GM19468 (cell line): ENCODE results near the gene MXD3.
"Not testable (repeated sequence)": the region's sequence is repeated elsewhere in the genome, so short reads cannot be mapped to it uniquely, and the experiment has no call there.

Experiments
- ATAC-seq: cut with Tn5 transposase; IDR thresholded peaks from one replicate; pipeline ENCODE4 v1.9.1; 2021; ENCODE audit warnings: mild to moderate bottlenecking, moderate library complexity, moderate number of reproducible peaks; ENCODE audit not compliant: unreplicated experiment; ENCODE audit errors: extremely low read depth

Gene MXD3

DNA sequence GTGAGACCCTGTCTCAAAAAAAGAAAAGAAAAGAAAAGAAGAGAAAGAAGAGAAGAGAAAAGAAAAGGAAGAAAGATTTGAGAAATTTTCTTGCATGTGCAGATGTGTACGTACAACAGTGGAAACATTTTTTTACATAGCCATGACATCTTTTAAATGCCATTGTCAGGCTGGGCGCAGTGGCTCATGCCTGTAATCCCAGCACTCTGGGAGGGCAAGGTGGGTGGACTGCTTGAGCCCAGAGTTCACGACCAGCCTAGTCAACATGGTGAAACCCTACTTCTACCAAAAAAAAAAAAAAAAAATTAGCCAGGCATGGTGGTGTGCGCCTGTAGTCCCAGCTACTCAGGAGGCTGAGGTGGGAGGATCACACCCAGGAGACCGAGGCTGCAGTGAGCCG, 33.2 kb upstream of the MXD3 start:
- ATAC-seq: no peak

DNA sequence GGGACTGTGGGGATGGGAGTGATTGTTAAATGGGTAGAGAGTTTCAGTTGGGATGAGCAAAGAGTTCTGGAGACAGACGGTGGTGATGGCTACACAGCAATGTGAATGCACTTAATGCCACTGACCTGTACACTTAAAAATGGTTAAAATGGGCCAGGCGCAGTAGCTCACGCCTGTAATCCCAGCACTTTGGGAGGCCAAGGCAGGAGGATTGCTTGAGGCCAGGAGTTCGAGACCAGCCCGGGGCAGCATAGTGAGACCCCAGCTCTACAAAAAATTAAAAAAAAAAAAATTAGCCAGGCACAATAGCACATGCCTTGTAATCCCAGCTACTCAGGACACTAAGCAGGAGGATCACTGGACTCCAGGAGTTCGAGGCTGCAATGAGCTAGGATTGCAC, 32.1 kb upstream of the MXD3 start:
- no peak for ATAC-seq

DNA sequence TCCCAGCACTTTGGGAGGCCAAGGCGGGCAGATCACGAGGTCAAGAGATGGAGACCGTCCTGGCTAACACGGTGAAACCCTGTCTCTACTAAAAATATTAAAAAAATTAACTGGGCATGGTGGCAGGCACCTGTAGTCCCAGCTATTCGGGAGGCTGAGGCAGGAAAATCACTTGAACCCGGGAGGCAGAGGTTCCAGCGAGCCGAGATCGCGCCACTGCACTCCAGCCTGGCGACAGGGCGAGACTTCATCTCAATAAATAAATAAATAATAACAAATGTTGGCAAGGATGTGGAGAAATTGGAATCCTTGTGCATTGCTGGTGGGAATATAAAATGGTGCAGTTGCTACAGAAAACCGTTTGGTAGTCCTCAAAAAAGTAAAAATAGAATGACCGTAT, 31.3 kb upstream of the MXD3 start:
- not testable (repeated sequence) for ATAC-seq

DNA sequence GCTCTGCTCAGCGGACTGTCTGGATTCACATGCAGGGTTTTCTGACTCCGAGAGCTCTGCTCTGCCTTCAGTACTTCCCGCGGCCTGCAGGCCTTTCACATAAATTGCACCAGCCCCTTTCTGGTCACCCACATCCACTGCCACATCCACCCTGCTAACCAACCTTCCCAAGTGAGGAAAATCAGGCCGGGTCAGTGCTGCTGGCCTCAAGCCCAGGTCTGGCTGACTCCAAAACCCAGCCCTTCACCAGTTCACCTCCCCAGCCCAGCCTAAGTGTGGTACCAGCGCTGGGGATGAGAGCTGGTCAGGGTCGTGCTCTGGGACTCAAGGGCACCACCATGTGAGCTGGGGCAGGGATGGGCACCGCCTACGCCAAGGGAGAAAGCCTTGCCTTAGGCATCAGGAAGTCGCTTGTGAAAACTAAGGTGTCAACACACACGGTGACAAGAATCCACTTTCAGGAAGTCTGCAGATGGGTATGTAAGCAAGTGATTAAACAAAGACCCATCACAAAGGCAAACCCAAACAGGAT, 27.5 kb upstream of the MXD3 start:
- ATAC-seq: no peak

DNA sequence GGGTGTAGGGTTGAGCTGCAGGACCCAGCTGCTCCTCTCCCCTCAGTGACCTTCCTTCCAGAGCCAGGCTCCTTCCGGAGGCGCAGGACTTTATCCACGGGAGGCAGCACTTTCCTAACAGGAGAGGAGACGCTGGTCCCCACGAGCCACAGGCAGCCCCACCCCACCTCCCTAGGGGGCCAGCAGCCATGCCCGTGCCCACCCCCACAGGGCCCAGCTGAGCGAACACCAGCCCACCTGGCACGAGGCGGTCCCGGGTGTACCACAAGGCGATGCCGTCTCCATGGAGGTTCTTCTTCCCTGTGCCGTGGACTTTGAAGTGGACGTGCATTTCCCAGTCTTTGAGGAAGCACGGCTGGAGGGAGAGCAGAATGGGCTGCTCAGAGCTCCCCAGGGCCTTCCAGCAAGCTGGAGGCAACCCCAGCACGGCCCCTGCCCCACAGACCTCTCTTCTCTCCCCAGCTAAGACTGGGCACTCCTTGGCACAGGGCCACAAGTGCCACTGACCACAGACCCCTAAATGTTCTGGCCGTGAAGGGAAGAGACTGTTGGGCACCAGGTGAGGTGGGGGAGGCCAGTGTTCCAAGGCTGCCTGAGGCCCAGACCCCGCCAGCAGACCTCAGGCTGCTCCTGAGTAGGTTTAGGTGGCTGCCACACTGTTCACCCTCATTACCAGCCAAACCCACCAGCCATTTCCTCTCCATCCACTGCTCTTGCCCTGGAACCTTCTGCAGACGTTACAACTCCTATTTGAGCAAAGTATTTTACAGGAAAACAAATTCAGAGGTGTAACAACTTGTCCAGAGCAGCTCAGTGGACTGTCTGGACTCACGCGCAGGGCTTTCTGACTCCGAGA, 26.8 kb upstream of the MXD3 start:
- ATAC-seq: no peak

DNA sequence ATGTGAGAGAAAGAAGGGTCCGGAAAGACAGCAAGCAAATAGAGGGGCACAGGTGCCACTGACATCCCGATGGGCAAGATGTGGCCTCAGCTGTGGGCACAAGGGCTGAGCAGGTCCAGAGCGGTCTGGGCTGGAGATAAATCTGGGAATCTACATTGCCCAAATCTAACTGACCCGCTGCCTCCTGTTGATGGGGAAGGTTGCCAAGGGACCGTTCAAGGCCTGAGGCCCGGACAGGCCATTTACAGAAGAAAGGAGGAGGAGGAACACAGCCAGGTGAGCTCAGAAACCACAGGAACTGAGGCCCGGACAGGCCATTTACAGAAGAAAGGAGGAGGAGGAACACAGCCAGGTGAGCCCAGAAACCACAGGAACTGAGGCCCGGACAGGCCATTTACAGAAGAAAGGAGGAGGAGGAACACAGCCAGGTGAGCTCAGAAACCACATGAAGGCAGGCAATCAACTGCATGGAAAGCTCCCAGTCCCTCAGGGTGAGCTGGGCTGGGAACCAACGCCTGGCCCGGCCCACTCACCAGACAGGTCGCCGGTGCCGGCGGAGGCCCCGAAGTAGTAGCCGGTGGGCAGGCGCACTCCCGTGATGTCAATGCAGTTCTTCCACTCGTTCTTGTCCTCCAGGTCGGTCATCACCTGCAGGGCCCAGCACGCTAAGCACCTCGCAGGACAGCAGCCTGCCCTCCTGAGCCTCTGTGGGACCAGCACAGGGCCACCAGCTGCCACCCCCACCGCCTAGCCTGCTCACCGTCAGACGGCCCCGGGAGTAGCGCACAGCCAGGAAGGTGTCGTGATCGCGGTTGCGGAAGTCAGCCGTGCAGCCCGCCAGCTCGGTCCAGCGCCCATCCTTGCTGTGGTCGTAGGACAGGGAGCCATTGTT, 25.2 kb upstream of the MXD3 start:
- no peak for ATAC-seq

DNA sequence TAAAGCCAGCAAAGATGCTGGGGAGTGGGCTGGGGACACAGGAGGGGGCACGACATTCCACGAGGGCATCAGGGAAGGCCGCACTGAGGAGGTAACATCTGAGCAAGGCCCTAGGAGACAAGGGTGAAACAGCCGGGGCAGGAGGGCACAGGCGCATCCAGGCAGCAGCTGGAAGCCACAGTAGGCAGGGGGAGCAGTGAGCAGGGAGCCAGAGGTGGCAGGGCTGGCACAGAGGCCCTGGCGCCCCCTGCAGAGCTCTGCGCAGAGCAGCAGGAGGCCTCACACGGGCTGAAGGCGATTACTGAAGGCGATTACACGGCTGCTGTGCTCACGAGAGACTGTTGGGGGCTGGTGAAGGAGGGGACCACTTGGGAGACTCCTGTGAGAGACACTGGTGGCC, 24.4 kb upstream of the MXD3 start:
- ATAC-seq: no peak

DNA sequence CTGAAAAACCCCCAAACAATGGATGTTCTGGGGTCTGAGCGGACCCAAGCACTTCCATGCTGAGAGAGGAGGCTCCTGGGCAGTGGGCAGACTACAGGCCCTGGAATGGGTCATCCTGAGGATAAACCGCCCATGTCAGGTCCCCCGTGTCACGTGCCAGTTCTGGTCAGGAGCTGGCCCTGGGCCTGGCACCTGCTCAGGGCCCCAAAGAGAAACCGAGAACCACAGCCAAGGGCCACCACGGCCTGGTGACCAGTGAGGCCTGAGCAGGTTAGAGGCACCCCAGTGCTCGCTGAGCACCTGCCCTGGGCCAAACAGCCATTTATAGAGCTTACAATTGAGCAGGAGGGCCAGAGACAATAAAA, 24.0 kb upstream of the MXD3 start:
- no peak for ATAC-seq

DNA sequence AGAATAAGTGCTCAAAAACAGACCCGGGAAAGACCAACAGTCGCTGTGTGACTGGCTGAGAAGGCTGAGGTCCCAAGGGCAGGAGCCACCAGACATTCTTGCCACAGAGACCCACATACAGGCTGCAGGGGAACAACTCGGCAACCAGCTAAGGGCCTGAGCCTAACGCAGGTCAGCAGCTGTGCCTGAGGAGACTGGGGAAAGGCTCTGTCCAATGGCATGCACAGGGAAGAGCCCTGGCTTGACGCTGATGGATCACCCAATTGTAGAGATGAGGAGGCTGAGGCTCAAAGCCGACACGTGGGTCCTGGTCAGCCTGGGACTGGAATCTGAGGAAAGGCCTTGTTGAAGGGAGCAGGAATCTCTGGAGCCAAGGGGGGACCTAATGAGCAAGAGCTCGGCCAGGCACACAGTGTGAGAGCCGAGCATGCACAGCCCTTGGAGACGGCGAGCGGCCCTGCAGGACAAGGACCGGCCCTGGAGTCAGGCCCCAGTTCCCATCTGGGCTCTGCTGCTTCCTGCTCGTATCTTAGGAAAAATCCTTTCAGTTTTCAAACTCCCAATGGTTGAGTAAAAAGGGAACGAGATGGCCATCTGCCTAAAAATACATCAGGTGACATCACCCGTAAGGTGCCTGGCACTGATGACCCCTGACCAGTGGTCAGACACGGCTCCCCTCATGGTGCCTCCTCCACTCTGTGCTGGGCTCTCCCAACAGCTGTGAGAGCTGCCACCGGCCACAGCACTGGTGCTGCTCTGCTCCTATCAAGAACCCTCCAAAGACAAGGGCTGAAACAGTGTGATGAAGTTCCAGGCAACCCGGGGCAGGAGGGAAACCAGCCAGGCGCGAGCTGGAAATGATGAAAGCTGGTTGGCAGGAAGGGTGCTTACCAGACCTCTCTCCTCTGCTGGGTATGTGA, 23.3 kb upstream of the MXD3 start:
- ATAC-seq: no peak

DNA sequence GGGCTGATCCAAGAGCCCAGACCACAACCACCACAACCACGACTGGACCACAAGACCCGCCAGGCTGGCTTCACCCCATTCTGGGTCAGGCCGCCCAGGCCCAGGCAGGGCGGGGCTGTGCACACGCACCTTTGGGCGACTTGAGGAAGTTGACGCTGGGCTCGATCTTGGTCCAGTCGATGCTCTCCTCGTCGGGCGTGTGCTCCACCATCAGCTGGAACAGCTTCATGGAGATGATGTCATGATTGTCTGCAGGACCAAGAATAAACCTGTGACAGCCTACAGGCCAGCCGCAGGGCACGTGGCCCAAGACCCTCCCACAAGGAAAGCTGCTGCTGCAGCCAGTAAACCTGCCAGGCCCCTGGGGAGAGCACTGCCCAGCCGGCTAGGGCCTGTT, 22.5 kb upstream of the MXD3 start:
- no peak for ATAC-seq

DNA sequence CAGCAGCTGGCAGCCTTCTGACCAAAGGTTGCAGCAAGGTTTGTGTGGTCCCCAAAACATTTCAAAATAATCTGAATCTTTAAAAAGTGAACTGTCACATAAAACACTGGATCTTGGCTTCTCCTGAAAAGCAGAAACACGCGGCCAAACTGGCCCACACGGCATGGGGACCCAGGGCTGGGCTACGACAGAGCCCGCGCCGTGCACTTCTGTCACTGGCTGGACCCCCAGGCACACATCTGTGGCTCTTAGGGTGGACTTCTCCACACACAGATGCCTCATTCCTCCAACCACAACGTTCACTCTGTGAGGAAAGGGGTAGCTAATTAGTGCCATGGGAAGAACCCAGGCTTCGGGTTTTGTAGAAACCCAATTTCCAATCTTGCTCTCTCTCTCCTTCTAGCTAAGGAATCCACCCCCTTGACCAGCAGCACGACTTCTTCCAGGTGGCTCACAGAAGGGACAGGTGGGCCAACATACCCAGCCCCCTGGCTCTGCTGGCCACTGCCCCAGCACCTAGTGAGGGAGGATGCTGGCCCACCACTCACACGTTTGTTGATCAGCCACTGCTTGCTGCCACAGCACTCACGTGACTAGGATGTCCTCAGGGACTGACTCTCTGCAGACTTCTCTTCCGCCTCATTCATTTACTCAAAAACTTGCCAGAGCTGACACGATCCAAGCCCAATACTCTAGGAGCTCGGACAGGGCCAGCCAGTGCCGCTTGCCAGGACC, 21.9 kb upstream of the MXD3 start:
- ATAC-seq: no peak

DNA sequence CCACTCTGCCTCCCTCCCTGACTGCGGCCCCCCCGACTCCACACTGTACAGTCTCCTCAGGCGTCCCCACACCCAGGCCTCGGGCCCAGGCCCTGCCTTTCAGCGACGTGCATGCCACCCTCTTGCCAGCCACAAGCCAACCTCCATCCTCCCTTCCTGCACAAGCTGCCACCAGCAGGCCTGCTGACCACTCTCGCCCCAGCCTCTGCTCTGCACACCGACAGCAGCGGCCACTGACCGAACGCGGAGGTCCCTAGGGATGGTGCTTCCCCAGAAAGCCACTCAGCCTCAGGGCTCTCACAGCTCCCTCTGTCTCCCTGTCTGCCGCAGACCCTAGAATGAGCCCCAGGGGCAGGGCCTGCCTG, 21.2 kb upstream of the MXD3 start:
- no peak for ATAC-seq

DNA sequence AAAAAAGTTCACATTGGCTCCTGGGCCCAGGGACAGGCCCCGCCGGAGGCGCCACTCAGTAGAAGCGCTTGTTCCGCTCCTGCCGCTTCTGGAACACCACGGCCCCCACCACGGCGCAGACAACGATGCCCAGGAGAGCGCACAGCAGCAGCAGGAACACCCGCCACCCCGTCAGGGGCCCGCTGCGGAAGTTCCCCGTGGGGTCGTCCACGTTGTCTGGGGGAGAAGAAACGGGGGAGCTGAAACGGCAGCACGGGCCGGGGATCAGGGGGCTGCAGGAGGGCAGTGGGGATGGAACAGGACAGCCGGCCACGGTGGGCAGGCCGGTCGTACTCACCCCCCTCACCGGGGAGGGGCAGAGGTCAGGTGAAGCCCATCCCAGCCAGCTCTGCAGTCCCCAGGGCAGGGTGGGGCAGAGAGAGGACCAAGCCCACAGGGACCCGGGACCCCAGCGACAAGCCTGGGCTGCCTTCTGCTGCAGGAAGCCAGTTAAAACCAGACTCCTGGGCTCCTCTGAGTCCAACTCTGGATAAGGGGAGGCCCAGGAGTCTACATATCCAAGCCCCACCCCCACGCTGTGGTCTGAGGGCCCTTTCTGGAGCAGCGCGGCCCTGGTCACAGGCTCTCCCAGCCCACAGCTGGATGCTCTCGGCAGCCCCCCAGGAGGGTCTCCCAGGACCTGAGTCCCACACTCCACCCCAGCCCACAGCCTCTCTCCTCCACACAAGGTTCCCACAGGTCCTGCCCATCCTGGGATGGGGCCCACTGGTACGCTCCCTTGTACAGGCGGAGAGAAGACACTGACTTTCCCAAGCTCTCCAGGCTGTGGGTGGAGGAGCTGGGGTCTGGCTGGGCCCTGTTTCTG, 20.6 kb upstream of the MXD3 start:
- no peak for ATAC-seq

DNA sequence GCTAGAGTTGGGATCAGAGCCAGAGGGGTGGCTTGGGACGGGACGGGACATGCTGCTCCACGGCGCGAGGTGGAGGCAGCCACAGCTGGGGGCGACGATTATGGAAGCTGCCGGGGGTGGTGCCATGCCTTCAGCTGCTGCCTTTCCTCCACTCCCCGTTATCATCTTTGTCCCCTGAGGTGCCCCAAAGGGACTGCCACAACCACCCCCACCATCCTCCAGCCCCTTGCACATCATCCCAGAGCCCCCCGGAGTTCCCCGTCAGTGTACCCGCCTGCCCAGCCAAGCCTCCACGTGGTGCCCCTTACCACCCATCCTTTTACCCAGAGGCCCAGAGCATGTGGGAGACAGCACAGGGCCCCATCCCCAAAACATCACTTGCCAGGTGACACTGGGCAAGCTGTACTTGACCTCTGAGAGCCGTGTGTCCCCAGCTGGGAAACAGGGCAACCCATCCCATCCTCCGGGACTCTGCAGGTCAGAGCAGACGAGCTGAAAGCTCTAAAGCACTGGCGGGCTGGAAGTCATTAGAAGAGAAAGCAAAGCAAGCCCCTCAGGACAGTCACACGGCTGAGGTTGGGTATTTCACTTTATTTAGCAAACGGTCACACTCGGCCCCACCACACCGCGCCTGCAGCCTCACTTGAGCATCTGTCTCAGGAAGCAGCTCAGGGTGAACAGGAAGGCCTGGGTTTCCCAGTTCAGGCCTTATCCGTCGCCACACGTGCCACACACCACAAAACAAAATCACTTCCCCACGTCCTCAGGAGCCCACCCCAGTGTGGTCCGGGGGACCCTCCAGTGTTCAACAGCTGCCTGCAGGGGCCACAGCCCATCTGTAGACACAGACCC, 19.5 kb upstream of the MXD3 start:
- no peak for ATAC-seq

DNA sequence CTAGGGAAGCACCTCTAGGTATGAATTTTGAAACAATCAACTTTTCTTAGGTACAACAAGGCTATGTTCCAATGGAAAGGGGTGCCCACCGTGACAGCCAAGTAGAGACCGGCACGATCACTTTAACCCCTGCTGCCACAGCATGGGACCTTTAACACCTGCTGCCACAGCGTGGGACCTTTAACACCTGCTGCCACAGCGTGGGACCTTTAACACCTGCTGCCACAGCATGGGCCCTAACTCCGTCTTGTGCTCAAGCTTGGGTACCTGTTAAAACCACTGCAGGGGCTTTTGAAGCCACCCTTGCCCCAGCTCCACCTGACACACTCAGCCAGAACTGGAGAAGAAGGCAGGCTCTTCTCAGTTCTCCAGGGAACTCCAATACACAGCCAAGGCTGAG, 18.2 kb upstream of the MXD3 start:
- ATAC-seq: no peak

DNA sequence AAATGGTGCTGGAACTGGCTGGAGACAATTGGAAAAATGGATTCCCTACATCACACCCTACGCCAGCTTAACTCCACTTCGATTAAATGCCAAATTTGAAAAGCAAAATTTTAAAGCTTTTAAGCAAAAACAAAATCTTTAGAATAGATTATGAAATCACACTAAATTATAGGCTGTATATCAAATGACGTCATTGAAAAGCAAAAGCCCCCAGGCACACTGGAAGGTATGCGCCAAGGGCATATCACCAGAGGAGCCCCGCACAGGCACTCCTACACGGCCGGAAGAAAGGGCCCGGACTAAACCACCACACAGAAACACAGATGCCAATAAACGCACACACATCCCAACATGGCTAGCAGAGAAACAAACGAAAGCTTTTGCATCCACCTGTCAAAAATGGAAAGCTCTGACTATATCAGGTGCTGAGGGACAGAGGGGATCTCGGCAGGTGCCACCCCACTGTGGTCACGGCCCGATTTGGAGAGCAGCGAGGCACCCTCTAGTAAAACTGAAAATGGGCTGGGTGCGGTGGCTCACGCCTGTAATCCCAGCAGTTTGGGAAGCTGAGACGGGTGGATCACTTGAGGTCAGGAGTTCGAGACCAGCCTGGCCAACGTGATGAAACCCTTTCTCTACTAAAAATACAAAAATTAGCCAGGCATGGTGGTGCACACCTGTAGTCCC, 17.0 kb upstream of the MXD3 start:
- no peak for ATAC-seq
